HG03354 (cell line): ENCODE results near the gene CDC37L1.

ENCODE experiments used
- ATAC-seq: cut with Tn5 transposase; IDR thresholded peaks from one replicate; pipeline ENCODE4 v1.9.1; 2021; ENCODE audit warnings: mild to moderate bottlenecking; ENCODE audit not compliant: unreplicated experiment, poor library complexity, severe bottlenecking

The CDC37L1 gene

GRCh38 chr9:4706971-4707622, 27.7 kb downstream of the CDC37L1 start:
- no peak for ATAC-seq

- no peak for ATAC-seq
These were observed 30.0 kb downstream of the CDC37L1 start for GRCh38 chr9:4709380-4709779.

GRCh38 chr9:4713849-4714248, 34.5 kb downstream of the CDC37L1 start:
- no peak for ATAC-seq

- ATAC-seq = no peak
These were observed 35.1 kb downstream of the CDC37L1 start for GRCh38 chr9:4714266-4715016.

GRCh38 chr9:4716163-4716562, 36.8 kb downstream of the CDC37L1 start:
- no peak for ATAC-seq

- no peak for ATAC-seq
These were observed 38.4 kb downstream of the CDC37L1 start for GRCh38 chr9:4717815-4718214.

- no peak for ATAC-seq
These were observed 39.5 kb downstream of the CDC37L1 start for GRCh38 chr9:4718911-4719310.

- ATAC-seq = no peak
These were observed 42.4 kb downstream of the CDC37L1 start for GRCh38 chr9:4721736-4722135.

- ATAC-seq = no peak
These were observed 46.5 kb downstream of the CDC37L1 start for GRCh38 chr9:4725706-4726442.

GRCh38 chr9:4727593-4727992, 48.2 kb downstream of the CDC37L1 start:
- no peak for ATAC-seq

- no peak for ATAC-seq
These were observed 53.5 kb downstream of the CDC37L1 start for GRCh38 chr9:4732890-4733289.

- ATAC-seq = no peak
These were observed 54.8 kb downstream of the CDC37L1 start for GRCh38 chr9:4734150-4734549.

- ATAC-seq = no peak
These were observed 59.7 kb downstream of the CDC37L1 start for GRCh38 chr9:4738866-4739586.

- ATAC-seq = no peak
These were observed 60.4 kb downstream of the CDC37L1 start for GRCh38 chr9:4739587-4740387.

- ATAC-seq = no peak
These were observed 60.9 kb downstream of the CDC37L1 start for GRCh38 chr9:4740388-4740637.

GRCh38 chr9:4740638-4741364, 61.4 kb downstream of the CDC37L1 start, which contains the start of gene AK3:
AK3 (minus strand) TSS chr9:4741202; CDS start chr9:4741087, 115 bp downstream.
- ATAC-seq = peak; percentile 89

- ATAC-seq = no peak
These were observed 62.2 kb downstream of the CDC37L1 start for GRCh38 chr9:4741365-4742089.

GRCh38 chr9:4742246-4742645, 62.9 kb downstream of the CDC37L1 start:
- no peak for ATAC-seq
